ENCODE results near the gene EEF1AKMT4. TPM values are rescaled to one million over a fixed set of nuclear protein-coding genes. Genes with fewer than 3 reads are reported as not detected.

The EEF1AKMT4 gene
- total and polyA plus RNA-seq, 10 of the 15 experiments (the other 5 are each of a cell fraction or from before 2014, with no cell fraction given) = 7.5 to 26.8 (median 18.3) TPM

GRCh38 chr3:184298759-184299487, 49.5 kb downstream of the EEF1AKMT4 start, which contains the start of gene PSMD2 (continued):
- peak; percentile 74; the same call in 1 of the 2 replicates for TF ChIP-seq ZNF384 (IDR thresholded peaks at IDR 0.05; ENCODE audit: borderline replicate concordance, low read depth, low read length)
- no peak for TF ChIP-seq REST (IDR thresholded peaks at IDR 0.05; ENCODE audit: low read depth, low read length)
- TF ChIP-seq TCF7 (IDR thresholded peaks at IDR 0.05; ENCODE audit: borderline replicate concordance) = no peak
- TF ChIP-seq BRCA1 (IDR thresholded peaks at IDR 0.05; ENCODE audit: low read depth, low read length) = peak; percentile 77
- no peak for TF ChIP-seq CEBPB (IDR thresholded peaks at IDR 0.05; ENCODE audit: borderline replicate concordance in 1 of 2, low read depth in 2 of 2, low read length in 2 of 2)
- 0 out of 2 replicates have a peak, but pooled peaks have one; percentile 46 for TF ChIP-seq MLLT1 (IDR thresholded peaks at IDR 0.05)
- 0 out of 2 replicates have a peak, but pooled peaks have one; percentile 29 for TF ChIP-seq CREM (IDR thresholded peaks at IDR 0.05; ENCODE audit: low read depth)
- peak; percentile 88 for TF ChIP-seq POLR2A (IDR thresholded peaks at IDR 0.05; ENCODE audit: low read depth, low read length)
- peak; percentile 64; the same call in 1 of the 2 replicates for TF ChIP-seq CREB1 (IDR thresholded peaks at IDR 0.05; ENCODE audit: low read depth)
- TF ChIP-seq E2F8 (IDR thresholded peaks at IDR 0.05; ENCODE audit: low read depth, partially characterized antibody) = no peak
- no peak for TF ChIP-seq CHD4 (IDR thresholded peaks at IDR 0.05)
- no peak for TF ChIP-seq RBBP5 (conservative IDR thresholded peaks at IDR 0.05)
- TF ChIP-seq NR2F1 (conservative IDR thresholded peaks at IDR 0.05) = 0 out of 2 replicates have a peak, but pooled peaks have one; percentile 30
- no peak for TF ChIP-seq ZBTB4 (CRISPR knock-in tag; IDR thresholded peaks at IDR 0.05)
- no peak for TF ChIP-seq RAD51 (IDR thresholded peaks at IDR 0.05)
- TF ChIP-seq ZSCAN29 (IDR thresholded peaks at IDR 0.05) = no peak
- peak; percentile 84 for TF ChIP-seq SIX5 (IDR thresholded peaks at IDR 0.05; ENCODE audit: low read depth, low read length, severe bottlenecking)
- TF ChIP-seq SMAD5 (IDR thresholded peaks at IDR 0.05; ENCODE audit: low read depth) = peak; percentile 25; the same call in 1 of the 2 replicates
